Panc1 (cell line): ENCODE measurements around the gene IRX6. TPM values are rescaled to one million over a fixed set of nuclear protein-coding genes. Genes with fewer than 3 reads are reported as not detected.

Experiments used
- ATAC-seq: fragments of 200-7000 bp; cut with Tn5 transposase; 2 replicates; pipeline ENCODE4 v1.9.1; 2020; ENCODE audit warnings: mild to moderate bottlenecking, moderate library complexity
- BruUV-seq: library from RNA; stranded (reverse); fragments of 400-500 nt; replicated peaks from 2 replicates; lab custom pipeline; 2021; lab: Mats Ljungman, UMichigan
- CTCF ChIA-PET: fragments of 300-600 bp; sonication (Branson Sonifier 250); formaldehyde crosslinking; loops from one replicate; lab custom pipeline; 2022; ENCODE audit warnings: antibody characterized with exemption; lab: Charles Lee
- POLR2A ChIA-PET: fragments of 300-600 bp; sonication (Branson Sonifier 250); formaldehyde crosslinking; loops from one replicate; lab custom pipeline; 2022; ENCODE audit warnings: antibody characterized with exemption; lab: Charles Lee
- DNase-seq: peaks from one replicate; pipeline ENCODE4 v3.0.0-alpha.2; 2010; ENCODE audit warnings: low read depth, low spot score
- H3K27ac ChIP-seq: 2 replicates; pipeline ENCODE4 v1.5.1; 2011; ENCODE audit warnings: mild to moderate bottlenecking, low read length, inconsistent platforms
- H3K27me3 ChIP-seq: fragments of 200-500 bp; sonication (Bioruptor generic); 2 replicates; pipeline ENCODE4 v1.6.0; 2014; ENCODE audit warnings: low read length, inconsistent platforms; ENCODE audit not compliant: control insufficient read depth, insufficient read depth
- H3K36me3 ChIP-seq: fragments of 200-500 bp; sonication (Bioruptor generic); 2 replicates; pipeline ENCODE4 v1.5.1; 2014; ENCODE audit warnings: inconsistent platforms, mild to moderate bottlenecking, low read length, moderate library complexity; ENCODE audit not compliant: control insufficient read depth, insufficient read depth
- H3K4me1 ChIP-seq: 2 replicates; pipeline ENCODE4 v1.5.1; 2011; ENCODE audit warnings: inconsistent platforms, mild to moderate bottlenecking, low read length, moderate library complexity; ENCODE audit not compliant: control insufficient read depth, insufficient read depth
- H3K4me3 ChIP-seq, 2 experiments: 2 replicates each; pipeline ENCODE4 v1.5.1; 2011 to 2012; ENCODE audit warnings: low read depth in 2 of 2, low read length in 2 of 2, mild to moderate bottlenecking in 2 of 2, inconsistent platforms in 1 of 2, moderate library complexity in 1 of 2
- H3K9me3 ChIP-seq: fragments of 200-500 bp; sonication (Bioruptor generic); 2 replicates; pipeline ENCODE4 v1.5.1; 2014; ENCODE audit warnings: low read depth, mild to moderate bottlenecking, inconsistent platforms, low read length, moderate library complexity; ENCODE audit not compliant: control insufficient read depth, insufficient read depth
- CTCF ChIP-seq: fragments of 450-650 bp; IDR thresholded peaks from 2 replicates; pipeline ENCODE4 v1.5.1; 2017; ENCODE audit warnings: mild to moderate bottlenecking
- POLR2AphosphoS5 ChIP-seq: IDR thresholded peaks from 2 replicates; pipeline ENCODE4 v1.6.1; 2012; ENCODE audit warnings: mild to moderate bottlenecking, low read depth, low read length, moderate library complexity
- REST ChIP-seq, 2 experiments: IDR thresholded peaks; 2 replicates each; pipeline ENCODE4 v1.6.1; 2011 to 2012; ENCODE audit warnings: low read depth in 2 of 2, control low read depth in 1 of 2, low read length in 1 of 2, mild to moderate bottlenecking in 1 of 2, moderate library complexity in 1 of 2; ENCODE audit not compliant: insufficient read depth in 1 of 2
- SIN3A ChIP-seq: IDR thresholded peaks from 2 replicates; pipeline ENCODE4 v1.6.1; 2012; ENCODE audit warnings: low read depth, mild to moderate bottlenecking, low read length, moderate library complexity, borderline replicate concordance; ENCODE audit not compliant: insufficient read depth
- TCF7L2 ChIP-seq: IDR thresholded peaks from 2 replicates; pipeline ENCODE4 v1.6.1; 2011; ENCODE audit warnings: mild to moderate bottlenecking, low read depth, low read length, inconsistent platforms
- in situ Hi-C: cut with HindIII; loops from 2 replicates; pipeline ENCODE4 v1.10.0; 2016; ENCODE audit warnings: low sequenced_read_pairs, low pct_unique_long_range_greater_than_20kb
- intact Hi-C: fragments of 100-400 bp; cut with micrococcal nuclease; formaldehyde crosslinking; loops from one replicate; pipeline ENCODE4 v1.10.0; 2022; ENCODE audit not compliant: unreplicated experiment
- total RNA-seq: library from RNA; stranded (reverse); gene quantifications from one replicate; pipeline ENCODE4 v1.2.1, GENCODE V29; 2021; ENCODE audit not compliant: unreplicated experiment

Gene IRX6
- total RNA-seq, 1 experiment from 2014 or later = not detected

GRCh38 chr16:55294931-55295342 is 29.1 kb upstream of the IRX6 start:
- in situ Hi-C loops (no loop called here), intact Hi-C loops (no loop called here)
- ATAC-seq (no peak), DNase-seq (no peak)
- no peaks in the 10 kb centered on the region for H3K4me1 ChIP-seq
- BruUV-seq = no TSS peak
- TF ChIP-seq CTCF (no peak), SIN3A (no peak), POLR2AphosphoS5 (no peak), TCF7L2 (no peak)
- no peaks in the 10 kb centered on the region for H3K27me3 ChIP-seq
- H3K36me3 ChIP-seq = no peaks in the 10 kb centered on the region
- no peak overlapping the region for H3K27ac ChIP-seq
- no peaks in the 10 kb centered on the region for H3K9me3 ChIP-seq
- POLR2A ChIA-PET = no interaction called here
- no peak overlapping the region for H3K4me3 ChIP-seq
- CTCF ChIA-PET = interaction anchor here (0.6 kb wide), 1 partner anchor 9 kb away, joined by 4 read pairs; no protein-coding TSS in a partner anchor

GRCh38 chr16:55297062-55297909 is 26.7 kb upstream of the IRX6 start:
- Histone ChIP-seq H3K4me1 (no peaks in the 10 kb centered on the region), H3K9me3 (no peaks in the 10 kb centered on the region), H3K27me3 (no peaks in the 10 kb centered on the region; the same call in 1 of the 2 replicates), H3K4me3 (no peak overlapping the region; a peak in 1 of 4 replicates), H3K36me3 (no peaks in the 10 kb centered on the region), H3K27ac (no peak overlapping the region)
- POLR2A ChIA-PET = no interaction called here
- CTCF ChIA-PET = no interaction called here
- BruUV-seq = no TSS peak
- no peak for TF ChIP-seq REST (IDR thresholded peaks at IDR 0.05; ENCODE audit: insufficient read depth in 1 of 2, low read depth in 2 of 2, low read length in 1 of 2)
- TF ChIP-seq POLR2AphosphoS5 = no peak
- TF ChIP-seq TCF7L2 = no peak
- no peak for TF ChIP-seq SIN3A
- no peak for TF ChIP-seq CTCF
- intact Hi-C loops (no loop called here), in situ Hi-C loops (no loop called here)
- DNase-seq = no peak
- ATAC-seq = no peak
